ENCODE results near the gene HAUS3.

GRCh38 chr4:2259036-2259540 is 17.2 kb upstream of the HAUS3 start:
- TF ChIP-seq, protein P1, sequence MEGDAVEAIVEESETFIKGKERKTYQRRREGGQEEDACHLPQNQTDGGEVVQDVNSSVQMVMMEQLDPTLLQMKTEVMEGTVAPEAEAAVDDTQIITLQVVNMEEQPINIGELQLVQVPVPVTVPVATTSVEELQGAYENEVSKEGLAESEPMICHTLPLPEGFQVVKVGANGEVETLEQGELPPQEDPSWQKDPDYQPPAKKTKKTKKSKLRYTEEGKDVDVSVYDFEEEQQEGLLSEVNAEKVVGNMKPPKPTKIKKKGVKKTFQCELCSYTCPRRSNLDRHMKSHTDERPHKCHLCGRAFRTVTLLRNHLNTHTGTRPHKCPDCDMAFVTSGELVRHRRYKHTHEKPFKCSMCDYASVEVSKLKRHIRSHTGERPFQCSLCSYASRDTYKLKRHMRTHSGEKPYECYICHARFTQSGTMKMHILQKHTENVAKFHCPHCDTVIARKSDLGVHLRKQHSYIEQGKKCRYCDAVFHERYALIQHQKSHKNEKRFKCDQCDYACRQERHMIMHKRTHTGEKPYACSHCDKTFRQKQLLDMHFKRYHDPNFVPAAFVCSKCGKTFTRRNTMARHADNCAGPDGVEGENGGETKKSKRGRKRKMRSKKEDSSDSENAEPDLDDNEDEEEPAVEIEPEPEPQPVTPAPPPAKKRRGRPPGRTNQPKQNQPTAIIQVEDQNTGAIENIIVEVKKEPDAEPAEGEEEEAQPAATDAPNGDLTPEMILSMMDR (IDR thresholded peaks at IDR 0.05; ENCODE audit: poor library complexity): no peak
- TF ChIP-seq EZH2 (IDR thresholded peaks at IDR 0.05; ENCODE audit: borderline replicate concordance): no peak

Data from hepatocyte (in vitro differentiated cells).